GM12873 (cell line): ENCODE data around the gene PWP2.
"Not testable (repeated sequence)": the region's sequence is repeated elsewhere in the genome, so short reads cannot be mapped to it uniquely, and the experiment has no call there.

ENCODE experiments used
- TF ChIP-seq, protein P1 (sequence below): IDR thresholded peaks from 2 replicates; pipeline ENCODE4 v1.5.1; 2012; ENCODE audit warnings: low read depth, mild to moderate bottlenecking, moderate library complexity, low read length, control low read depth; ENCODE audit not compliant: insufficient read depth; ENCODE audit errors: missing control alignments

The PWP2 gene

DNA sequence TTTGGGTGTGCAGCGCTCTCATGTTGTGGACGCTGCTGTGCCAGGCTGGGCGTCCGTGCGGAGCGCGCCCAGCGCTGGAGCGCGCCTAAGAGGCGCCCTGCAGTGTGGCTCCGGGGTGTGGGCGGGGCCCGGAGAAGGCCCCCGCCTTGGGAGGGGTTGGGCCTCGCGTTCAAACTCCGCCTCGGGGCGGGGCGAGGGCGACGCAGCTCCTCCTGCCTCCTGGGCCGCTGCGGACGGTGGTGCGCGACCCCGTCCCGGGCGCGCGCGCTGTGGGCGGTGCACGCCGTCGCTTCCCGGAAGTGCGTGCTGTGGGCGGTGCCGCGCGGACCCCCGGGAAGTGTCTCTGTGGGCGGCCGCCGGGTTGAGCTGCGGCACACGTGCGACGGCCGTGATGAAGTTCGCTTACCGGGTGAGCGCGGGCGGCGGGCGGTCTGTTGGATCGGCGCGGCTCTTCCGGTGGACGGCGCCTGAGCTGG is at the start of gene PWP2:
Gene PWP2 (plus strand): TSS at position 374 of the 476 bp plus-strand sequence. CDS start 18 bp downstream, at position 392.
- TF ChIP-seq, protein P1, sequence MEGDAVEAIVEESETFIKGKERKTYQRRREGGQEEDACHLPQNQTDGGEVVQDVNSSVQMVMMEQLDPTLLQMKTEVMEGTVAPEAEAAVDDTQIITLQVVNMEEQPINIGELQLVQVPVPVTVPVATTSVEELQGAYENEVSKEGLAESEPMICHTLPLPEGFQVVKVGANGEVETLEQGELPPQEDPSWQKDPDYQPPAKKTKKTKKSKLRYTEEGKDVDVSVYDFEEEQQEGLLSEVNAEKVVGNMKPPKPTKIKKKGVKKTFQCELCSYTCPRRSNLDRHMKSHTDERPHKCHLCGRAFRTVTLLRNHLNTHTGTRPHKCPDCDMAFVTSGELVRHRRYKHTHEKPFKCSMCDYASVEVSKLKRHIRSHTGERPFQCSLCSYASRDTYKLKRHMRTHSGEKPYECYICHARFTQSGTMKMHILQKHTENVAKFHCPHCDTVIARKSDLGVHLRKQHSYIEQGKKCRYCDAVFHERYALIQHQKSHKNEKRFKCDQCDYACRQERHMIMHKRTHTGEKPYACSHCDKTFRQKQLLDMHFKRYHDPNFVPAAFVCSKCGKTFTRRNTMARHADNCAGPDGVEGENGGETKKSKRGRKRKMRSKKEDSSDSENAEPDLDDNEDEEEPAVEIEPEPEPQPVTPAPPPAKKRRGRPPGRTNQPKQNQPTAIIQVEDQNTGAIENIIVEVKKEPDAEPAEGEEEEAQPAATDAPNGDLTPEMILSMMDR = not testable (repeated sequence)

DNA sequence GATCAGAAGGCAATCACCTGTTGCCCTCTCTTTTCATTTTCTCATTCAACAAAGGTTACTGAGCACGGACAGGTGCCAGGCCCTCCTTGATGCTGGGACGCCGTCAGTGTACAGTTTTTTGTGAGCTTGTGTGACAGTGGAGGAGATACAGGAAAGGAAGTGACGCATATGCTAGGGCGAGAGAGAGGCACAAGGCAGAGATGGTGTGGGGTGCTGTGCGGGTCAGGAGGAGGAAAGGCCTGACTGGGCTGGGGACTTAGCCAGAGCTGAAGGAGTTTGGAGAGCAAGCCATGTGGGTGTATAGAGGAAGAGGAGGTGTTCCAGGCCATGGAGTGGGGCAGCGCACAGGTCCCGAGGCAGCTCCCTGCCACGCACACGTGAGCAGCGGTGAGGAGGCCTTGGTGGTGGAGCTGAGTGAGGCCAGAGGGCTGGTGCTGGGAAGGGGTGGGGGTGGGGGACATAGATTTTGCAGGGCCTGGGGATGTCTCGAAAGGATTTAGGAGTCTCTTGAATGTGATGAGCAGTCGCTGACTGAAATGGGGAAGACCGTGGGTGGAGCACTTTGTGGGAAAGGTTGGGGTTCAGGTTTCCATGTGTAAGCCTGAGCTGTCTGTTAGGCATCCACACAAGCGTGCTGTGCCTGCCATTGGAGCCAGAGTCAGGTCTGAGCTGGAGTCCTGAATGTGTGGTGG is 49.1 kb upstream of the PWP2 start:
- TF ChIP-seq, protein P1 = no peak

DNA sequence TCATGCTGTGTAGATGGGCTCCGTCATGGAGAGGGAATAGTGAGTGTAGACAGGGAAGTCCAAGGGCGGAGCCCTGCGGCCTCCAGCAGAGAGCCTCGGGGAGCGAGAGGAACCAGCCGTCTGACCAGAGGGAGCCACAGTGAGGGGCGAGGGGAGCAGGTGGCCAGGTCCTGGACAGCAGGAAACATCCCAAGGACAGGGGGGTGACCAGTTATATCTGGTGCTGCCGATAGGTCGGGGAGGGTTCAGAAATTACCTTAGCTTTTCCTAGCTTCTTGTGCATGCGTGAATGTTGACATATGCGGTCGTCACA is 48.6 kb upstream of the PWP2 start:
- TF ChIP-seq, protein P1 = no peak

DNA sequence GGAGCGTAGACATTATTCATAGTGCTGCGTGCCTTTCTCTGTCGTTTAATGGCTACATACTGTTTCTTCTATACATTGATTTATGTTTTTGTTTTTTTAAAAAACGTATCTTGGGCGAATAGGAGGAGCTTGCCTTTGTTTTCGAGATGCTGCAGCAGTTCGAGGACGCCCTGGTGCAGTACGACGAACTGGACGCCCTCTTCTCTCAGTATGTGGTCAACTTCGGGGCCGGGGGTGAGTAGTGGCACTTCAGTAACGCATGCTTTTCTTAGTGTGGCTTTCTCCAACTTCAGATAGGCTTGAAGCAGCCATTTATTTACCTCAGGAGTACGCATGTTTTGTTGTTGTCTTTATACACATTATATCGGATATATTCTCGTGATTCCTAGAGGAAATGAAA is 48.2 kb upstream of the PWP2 start:
- TF ChIP-seq, protein P1 = no peak

DNA sequence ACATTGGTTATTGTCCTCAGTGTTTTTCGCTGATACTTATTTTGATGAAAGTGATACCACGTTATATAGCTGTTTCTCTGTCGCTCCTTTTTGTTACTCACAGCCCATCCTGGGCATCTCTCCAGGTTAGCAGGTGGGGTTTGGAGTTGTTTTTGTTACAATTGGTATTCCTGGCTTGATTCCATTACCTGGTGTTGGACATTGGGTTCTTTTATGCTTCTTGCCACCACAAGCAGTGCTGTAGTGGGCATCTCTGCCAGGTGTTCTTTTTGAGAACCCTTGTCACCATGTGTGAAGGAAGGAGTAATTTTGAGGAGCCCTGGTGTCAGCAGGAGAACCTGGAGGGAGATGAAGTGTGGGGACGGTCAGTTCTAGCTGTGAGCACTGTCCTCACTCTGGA is 47.5 kb upstream of the PWP2 start:
- TF ChIP-seq, protein P1 = no peak

DNA sequence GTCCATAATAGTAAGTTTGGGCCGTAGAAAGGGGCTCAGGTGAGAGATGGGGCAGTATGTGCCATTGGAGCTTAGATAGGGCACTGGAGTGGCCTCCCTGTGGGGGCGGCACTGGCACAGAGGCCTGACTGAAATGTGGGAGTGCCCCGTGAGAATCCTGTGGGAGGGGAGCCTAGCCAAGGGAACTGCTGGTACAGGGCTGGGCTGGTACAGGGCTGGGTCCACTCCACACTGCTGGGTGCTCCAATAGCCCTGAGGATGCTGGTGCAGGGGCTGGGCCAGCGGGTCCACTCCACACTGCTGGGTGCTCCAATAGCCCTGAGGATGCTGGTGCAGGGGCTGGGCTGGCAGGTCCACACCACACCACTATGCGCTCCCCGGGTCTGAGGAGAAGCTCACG is 44.8 kb upstream of the PWP2 start:
- TF ChIP-seq, protein P1 = no peak

DNA sequence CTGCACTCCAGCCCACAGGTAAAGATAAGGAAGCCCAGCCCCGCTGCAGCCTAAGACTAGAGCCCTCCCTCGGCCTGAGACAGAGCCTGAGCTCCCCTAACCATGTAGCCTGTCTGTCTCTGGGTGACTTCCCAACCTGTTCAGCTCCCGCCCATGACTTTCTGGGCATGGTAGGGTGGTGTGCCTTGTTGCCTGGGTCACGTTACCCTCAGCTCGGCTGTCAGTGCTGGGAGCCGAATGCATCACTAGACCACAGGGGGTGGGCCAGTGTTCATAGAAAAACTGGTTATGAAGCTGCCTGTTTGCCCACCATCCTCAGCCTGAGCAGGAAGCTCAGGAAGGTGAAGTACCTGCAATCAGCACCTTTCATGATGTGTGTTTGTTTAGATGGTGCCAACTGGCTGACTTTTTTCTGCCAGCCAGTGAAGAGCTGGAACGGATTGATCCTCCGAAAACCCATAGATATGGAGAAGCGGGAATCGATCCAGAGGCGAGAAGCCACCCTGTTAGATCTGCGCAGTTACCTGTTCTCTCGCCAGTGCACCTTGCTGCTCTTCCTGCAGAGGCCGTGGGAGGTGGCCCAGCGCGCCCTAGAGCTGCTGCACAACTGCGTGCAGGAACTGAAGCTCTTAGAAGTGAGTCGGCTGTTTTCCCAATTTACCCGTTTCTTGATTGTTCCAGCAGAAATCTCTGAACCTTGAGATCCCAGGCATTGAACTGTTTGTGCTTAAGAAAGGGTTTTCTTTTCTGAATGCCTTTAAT is 43.9 kb upstream of the PWP2 start:
- TF ChIP-seq, protein P1 = no peak
